HG02852 (cell line): ENCODE results near the gene PHETA1.
A peak's percentile ranks its signal among the peaks of the same experiment; 100 is the strongest.

Experiments
- ATAC-seq: cut with Tn5 transposase; IDR thresholded peaks from one replicate; pipeline ENCODE4 v1.9.1; 2021; ENCODE audit warnings: mild to moderate bottlenecking, moderate library complexity; ENCODE audit not compliant: unreplicated experiment

Gene PHETA1

GRCh38 chr12:111368788-111369495, at the start of gene PHETA1:
Gene PHETA1, minus strand, starts transcription at chr12:111369095. Its CDS starts 5,668 bp downstream, at chr12:111363427.
- ATAC-seq: peak; percentile 98

GRCh38 chr12:111418594-111418880, 49.6 kb upstream of the PHETA1 start:
- ATAC-seq: no peak

GRCh38 chr12:111417784-111418593, 49.1 kb upstream of the PHETA1 start:
- no peak for ATAC-seq

- ATAC-seq: no peak
Observed at GRCh38 chr12:111417290-111417689, 48.4 kb upstream of the PHETA1 start.

- ATAC-seq: no peak
Observed at GRCh38 chr12:111414711-111415252, 45.9 kb upstream of the PHETA1 start.

GRCh38 chr12:111413442-111414086, 44.7 kb upstream of the PHETA1 start:
- ATAC-seq: no peak

- no peak for ATAC-seq
Observed at GRCh38 chr12:111412830-111413441, 44.0 kb upstream of the PHETA1 start.

- ATAC-seq: no peak
Observed at GRCh38 chr12:111412007-111412829, 43.3 kb upstream of the PHETA1 start.

GRCh38 chr12:111411185-111411764, 42.4 kb upstream of the PHETA1 start:
- ATAC-seq: no peak

- ATAC-seq: no peak
Observed at GRCh38 chr12:111410431-111411184, 41.7 kb upstream of the PHETA1 start.

GRCh38 chr12:111409780-111410430, 41.0 kb upstream of the PHETA1 start:
- no peak for ATAC-seq

GRCh38 chr12:111409403-111409779, 40.5 kb upstream of the PHETA1 start:
- ATAC-seq: no peak

- no peak for ATAC-seq
Observed at GRCh38 chr12:111408686-111409402, 39.9 kb upstream of the PHETA1 start.

- ATAC-seq: no peak
Observed at GRCh38 chr12:111408116-111408440, 39.2 kb upstream of the PHETA1 start.

- ATAC-seq: no peak
Observed at GRCh38 chr12:111407377-111408115, 38.7 kb upstream of the PHETA1 start.

- no peak for ATAC-seq
Observed at GRCh38 chr12:111406474-111407376, 37.8 kb upstream of the PHETA1 start.
